ENCODE measurements around the gene ZYG11A. TPM values are rescaled to one million over a fixed set of nuclear protein-coding genes. Genes with fewer than 3 reads are reported as not detected.
A peak's percentile ranks its signal among the peaks of the same experiment; 100 is the strongest.

Gene ZYG11A
- total and polyA plus RNA-seq, 2 of the 13 experiments (the other 11 are each of a cell fraction or from before 2014, with no cell fraction given) = not detected

GRCh38 chr1:52814465-52814864, 28.1 kb upstream of the ZYG11A start (continued):
- no peak for TF ChIP-seq ZNF609 (CRISPR knock-in tag; IDR thresholded peaks at IDR 0.05; ENCODE audit: borderline replicate concordance)
- no peak for TF ChIP-seq ZBTB49 (CRISPR knock-in tag; IDR thresholded peaks at IDR 0.05; ENCODE audit: borderline replicate concordance)
- no peak for TF ChIP-seq ZNF101 (CRISPR knock-in tag; IDR thresholded peaks at IDR 0.05; ENCODE audit: borderline replicate concordance, low read depth)
- peak; percentile 58; the same call in 1 of the 2 replicates for TF ChIP-seq SALL1 (CRISPR knock-in tag; IDR thresholded peaks at IDR 0.05)
- TF ChIP-seq, protein P1, sequence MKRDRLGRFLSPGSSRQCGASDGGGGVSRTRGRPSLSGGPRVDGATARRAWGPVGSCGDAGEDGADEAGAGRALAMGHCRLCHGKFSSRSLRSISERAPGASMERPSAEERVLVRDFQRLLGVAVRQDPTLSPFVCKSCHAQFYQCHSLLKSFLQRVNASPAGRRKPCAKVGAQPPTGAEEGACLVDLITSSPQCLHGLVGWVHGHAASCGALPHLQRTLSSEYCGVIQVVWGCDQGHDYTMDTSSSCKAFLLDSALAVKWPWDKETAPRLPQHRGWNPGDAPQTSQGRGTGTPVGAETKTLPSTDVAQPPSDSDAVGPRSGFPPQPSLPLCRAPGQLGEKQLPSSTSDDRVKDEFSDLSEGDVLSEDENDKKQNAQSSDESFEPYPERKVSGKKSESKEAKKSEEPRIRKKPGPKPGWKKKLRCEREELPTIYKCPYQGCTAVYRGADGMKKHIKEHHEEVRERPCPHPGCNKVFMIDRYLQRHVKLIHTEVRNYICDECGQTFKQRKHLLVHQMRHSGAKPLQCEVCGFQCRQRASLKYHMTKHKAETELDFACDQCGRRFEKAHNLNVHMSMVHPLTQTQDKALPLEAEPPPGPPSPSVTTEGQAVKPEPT (CRISPR knock-in tag; IDR thresholded peaks at IDR 0.05; ENCODE audit: low read depth) = no peak
- TF ChIP-seq NBN (conservative IDR thresholded peaks at IDR 0.05) = no peak
- TF ChIP-seq FOXK1 (CRISPR knock-in tag; IDR thresholded peaks at IDR 0.05; ENCODE audit: borderline replicate concordance, low read depth) = peak; percentile 52; the same call in 1 of the 2 replicates
- peak; percentile 89 for TF ChIP-seq FOXA3 (CRISPR knock-in tag; IDR thresholded peaks at IDR 0.05)
- TF ChIP-seq, protein P2, sequence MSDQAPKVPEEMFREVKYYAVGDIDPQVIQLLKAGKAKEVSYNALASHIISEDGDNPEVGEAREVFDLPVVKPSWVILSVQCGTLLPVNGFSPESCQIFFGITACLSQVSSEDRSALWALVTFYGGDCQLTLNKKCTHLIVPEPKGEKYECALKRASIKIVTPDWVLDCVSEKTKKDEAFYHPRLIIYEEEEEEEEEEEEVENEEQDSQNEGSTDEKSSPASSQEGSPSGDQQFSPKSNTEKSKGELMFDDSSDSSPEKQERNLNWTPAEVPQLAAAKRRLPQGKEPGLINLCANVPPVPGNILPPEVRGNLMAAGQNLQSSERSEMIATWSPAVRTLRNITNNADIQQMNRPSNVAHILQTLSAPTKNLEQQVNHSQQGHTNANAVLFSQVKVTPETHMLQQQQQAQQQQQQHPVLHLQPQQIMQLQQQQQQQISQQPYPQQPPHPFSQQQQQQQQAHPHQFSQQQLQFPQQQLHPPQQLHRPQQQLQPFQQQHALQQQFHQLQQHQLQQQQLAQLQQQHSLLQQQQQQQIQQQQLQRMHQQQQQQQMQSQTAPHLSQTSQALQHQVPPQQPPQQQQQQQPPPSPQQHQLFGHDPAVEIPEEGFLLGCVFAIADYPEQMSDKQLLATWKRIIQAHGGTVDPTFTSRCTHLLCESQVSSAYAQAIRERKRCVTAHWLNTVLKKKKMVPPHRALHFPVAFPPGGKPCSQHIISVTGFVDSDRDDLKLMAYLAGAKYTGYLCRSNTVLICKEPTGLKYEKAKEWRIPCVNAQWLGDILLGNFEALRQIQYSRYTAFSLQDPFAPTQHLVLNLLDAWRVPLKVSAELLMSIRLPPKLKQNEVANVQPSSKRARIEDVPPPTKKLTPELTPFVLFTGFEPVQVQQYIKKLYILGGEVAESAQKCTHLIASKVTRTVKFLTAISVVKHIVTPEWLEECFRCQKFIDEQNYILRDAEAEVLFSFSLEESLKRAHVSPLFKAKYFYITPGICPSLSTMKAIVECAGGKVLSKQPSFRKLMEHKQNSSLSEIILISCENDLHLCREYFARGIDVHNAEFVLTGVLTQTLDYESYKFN (CRISPR knock-in tag; conservative IDR thresholded peaks at IDR 0.05) = peak; percentile 26; the same call in 1 of the 2 replicates
- peak; percentile 32; the same call in 1 of the 2 replicates for TF ChIP-seq ZMYM3 (CRISPR knock-in tag; IDR thresholded peaks at IDR 0.05)
- no peak for TF ChIP-seq ZNF597 (CRISPR knock-in tag; IDR thresholded peaks at IDR 0.05)
- no peak for TF ChIP-seq ZNF570 (CRISPR knock-in tag; IDR thresholded peaks at IDR 0.05; ENCODE audit: borderline replicate concordance)
- no peak for TF ChIP-seq XBP1 (CRISPR knock-in tag; IDR thresholded peaks at IDR 0.05)
- no peak for TF ChIP-seq ZNF749 (CRISPR knock-in tag; IDR thresholded peaks at IDR 0.05; ENCODE audit: borderline replicate concordance)
- 0 out of 2 replicates have a peak, but pooled peaks have one; percentile 59 for TF ChIP-seq MEIS2 (CRISPR knock-in tag; IDR thresholded peaks at IDR 0.05)

Measured in HepG2 (cell line).